ENCODE measurements around the gene RSAD2.

The RSAD2 gene

DNA sequence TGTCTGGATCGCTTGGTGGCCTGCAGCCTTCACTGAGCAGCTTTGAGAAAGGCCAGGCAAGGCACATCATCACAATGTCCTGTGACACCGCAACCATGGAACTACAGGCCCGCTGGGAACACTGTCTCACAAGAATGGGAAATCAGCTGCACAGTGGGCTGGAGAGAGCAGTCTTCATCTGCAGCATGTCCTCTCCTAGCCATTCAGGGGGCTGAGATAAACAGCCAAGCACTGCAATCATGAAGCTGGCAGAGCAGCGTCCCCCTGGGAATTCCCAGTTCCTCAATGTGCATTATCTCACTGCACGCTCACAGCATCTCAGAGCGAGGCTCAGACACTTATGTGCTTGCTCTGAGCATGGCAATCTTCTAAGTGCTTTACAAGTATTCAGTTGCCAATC lies 13.8 kb upstream of the RSAD2 start:
- no peak for DNase-seq (ENCODE audit: low read depth)
- TF ChIP-seq CTCF (IDR thresholded peaks at IDR 0.05; ENCODE audit: insufficient read depth, low read depth, low read length, missing control alignments), result no peak
- H3K4me3 ChIP-seq (ENCODE audit: low read length), result no peak overlapping the region

GRCh38 chr2:6864231-6864754 lies 13.3 kb upstream of the RSAD2 start:
- TF ChIP-seq CTCF (IDR thresholded peaks at IDR 0.05; ENCODE audit: insufficient read depth, low read depth, low read length, missing control alignments), result no peak
- H3K4me3 ChIP-seq (ENCODE audit: low read length), result no peak overlapping the region
- no peak for DNase-seq (ENCODE audit: low read depth)

DNA sequence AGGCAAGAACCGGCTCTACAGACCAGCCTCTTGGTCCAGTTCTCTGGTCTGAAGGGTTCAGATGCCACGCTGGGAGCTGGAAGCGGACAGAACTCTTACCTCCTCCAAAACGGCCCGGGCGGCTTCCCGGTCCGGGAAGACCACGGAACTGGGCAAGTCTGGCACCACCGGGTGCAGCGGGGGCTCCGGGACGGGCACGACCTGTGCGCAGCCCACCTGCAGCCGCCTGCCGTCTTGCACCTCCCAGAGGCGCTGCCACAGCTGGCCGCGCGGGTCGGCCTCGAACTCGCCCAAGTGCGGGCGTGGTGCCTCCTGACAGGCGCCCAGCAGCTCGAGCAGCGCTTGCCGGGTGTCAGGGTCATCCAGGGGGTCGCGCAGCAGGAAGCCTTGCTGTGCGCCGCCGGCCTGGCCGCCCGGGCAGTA lies 12.6 kb upstream of the RSAD2 start:
- TF ChIP-seq CTCF (IDR thresholded peaks at IDR 0.05; ENCODE audit: insufficient read depth, low read depth, low read length, missing control alignments), result no peak
- H3K4me3 ChIP-seq (ENCODE audit: low read length), result no peak overlapping the region
- no peak for DNase-seq (ENCODE audit: low read depth)

DNA sequence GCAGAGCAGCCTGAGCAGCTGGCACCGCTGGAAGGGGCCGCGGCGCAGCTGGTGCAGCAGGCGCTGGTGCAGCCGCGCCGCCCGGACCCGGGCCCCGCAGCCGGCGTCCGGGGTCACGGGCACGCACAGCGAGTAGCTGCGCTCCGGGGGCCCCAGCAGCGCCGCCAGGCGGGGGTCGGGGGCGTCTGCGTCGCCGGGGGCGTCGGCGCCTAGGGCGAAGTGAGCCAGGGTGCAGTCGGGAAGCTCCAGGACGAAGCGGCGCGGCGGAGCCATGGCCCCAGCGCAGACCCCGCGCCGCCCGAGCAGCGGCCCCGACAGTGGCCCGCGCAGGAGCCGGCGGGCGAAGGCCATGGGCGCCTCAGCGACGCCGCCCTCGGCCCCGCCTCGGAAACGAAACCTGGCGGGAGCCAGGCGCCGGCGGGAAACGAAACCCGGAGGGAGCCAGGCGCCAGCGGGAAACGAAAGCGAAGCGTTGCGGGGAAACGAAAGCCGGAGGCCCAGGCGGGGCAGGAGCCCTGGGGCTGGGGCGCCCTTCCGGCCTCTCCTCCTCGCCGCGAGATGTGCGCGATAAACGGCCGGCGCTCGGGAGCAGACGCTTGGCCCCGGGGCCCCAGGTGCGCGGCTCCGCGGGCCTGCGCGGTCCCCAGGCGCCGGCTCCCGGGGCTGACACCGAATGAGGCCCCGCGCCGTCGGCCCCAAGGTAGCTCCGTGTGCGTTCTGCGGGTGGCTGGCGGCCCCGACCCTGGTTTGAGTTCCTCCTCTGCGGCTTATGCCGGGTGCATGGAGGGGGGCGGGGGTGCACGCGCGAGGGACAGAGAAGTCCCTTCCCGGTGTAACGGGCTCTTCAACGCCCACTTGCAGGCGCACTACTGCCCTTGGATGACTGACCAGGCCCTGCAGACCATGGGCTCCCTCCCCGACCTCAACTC lies 12.0 kb upstream of the RSAD2 start, which contains the start of gene CMPK2:
CMPK2 (minus strand) TSS at position 562 of the 929 bp plus-strand sequence; CDS start at position 351, 211 bp downstream.
- no peak for TF ChIP-seq CTCF (IDR thresholded peaks at IDR 0.05; ENCODE audit: insufficient read depth, low read depth, low read length, missing control alignments)
- DNase-seq (ENCODE audit: low read depth), result peak; percentile 19
- peak within 1 kb of the TSS; percentile 50 for H3K4me3 ChIP-seq (ENCODE audit: low read length)

GRCh38 chr2:6866275-6866671 lies 11.3 kb upstream of the RSAD2 start:
- DNase-seq (ENCODE audit: low read depth), result peak; percentile 47
- H3K4me3 ChIP-seq (ENCODE audit: low read length), result peak overlapping the region; percentile 50
- peak; percentile 60 for TF ChIP-seq CTCF (IDR thresholded peaks at IDR 0.05; ENCODE audit: insufficient read depth, low read depth, low read length, missing control alignments)

GRCh38 chr2:6866982-6867381 lies 10.6 kb upstream of the RSAD2 start:
- no peak for TF ChIP-seq CTCF (IDR thresholded peaks at IDR 0.05; ENCODE audit: insufficient read depth, low read depth, low read length, missing control alignments)
- DNase-seq (ENCODE audit: low read depth), result no peak

More at GRCh38 chr2:6866982-6867381, 10.6 kb upstream of the RSAD2 start:
- no peak overlapping the region for H3K4me3 ChIP-seq (ENCODE audit: low read length)
